Osteocyte (in vitro differentiated cells): Measurements from ENCODE around the gene CYP4F8. TPM values are rescaled to one million over a fixed set of nuclear protein-coding genes. Genes with fewer than 3 reads are reported as not detected.

ENCODE experiments used
- DNase-seq: peaks from one replicate; pipeline ENCODE4 v3.0.0; 2021; ENCODE audit warnings: mixed read lengths; ENCODE audit not compliant: unreplicated experiment; ENCODE audit errors: extremely low spot score
- H3K27ac Mint-ChIP-seq: one replicate; pipeline ENCODE4 v1.8.0; 2021; ENCODE audit warnings: mild to moderate bottlenecking, mixed read lengths; ENCODE audit not compliant: unreplicated experiment
- H3K27me3 Mint-ChIP-seq: one replicate; pipeline ENCODE4 v1.8.0; 2021; ENCODE audit warnings: mixed read lengths; ENCODE audit not compliant: unreplicated experiment
- H3K36me3 Mint-ChIP-seq: one replicate; pipeline ENCODE4 v1.8.0; 2021; ENCODE audit warnings: mixed read lengths; ENCODE audit not compliant: unreplicated experiment
- H3K4me1 Mint-ChIP-seq: one replicate; pipeline ENCODE4 v1.8.0; 2021; ENCODE audit warnings: mixed read lengths; ENCODE audit not compliant: unreplicated experiment
- H3K4me3 Mint-ChIP-seq: one replicate; pipeline ENCODE4 v1.8.0; 2021; ENCODE audit warnings: mild to moderate bottlenecking, moderate library complexity, mixed read lengths; ENCODE audit not compliant: unreplicated experiment
- H3K9me3 Mint-ChIP-seq: one replicate; pipeline ENCODE4 v1.8.0; 2021; ENCODE audit warnings: mixed read lengths; ENCODE audit not compliant: unreplicated experiment
- CTCF ChIP-seq: fragments of 200-600 bp; sonication (generic); IDR thresholded peaks from 2 replicates; pipeline ENCODE4 v1.5.0; 2021; ENCODE audit warnings: antibody characterized with exemption, mild to moderate bottlenecking, moderate library complexity
- total RNA-seq: library from RNA; stranded (reverse); gene quantifications from 2 replicates; pipeline ENCODE4 v1.2.1, GENCODE V29; 2021

Gene CYP4F8
- total RNA-seq, 1 donor from 2014 or later = not detected

- no peak for TF ChIP-seq CTCF
- H3K27ac Mint-ChIP-seq = no peak overlapping the region
- no peaks in the 10 kb centered on the region for H3K9me3 Mint-ChIP-seq
- H3K4me3 Mint-ChIP-seq = no peak overlapping the region
- no peaks in the 10 kb centered on the region for H3K4me1 Mint-ChIP-seq
- DNase-seq = peak; percentile 84
- H3K27me3 Mint-ChIP-seq = peaks cover 8% of the 10 kb centered on the region
- no peaks in the 10 kb centered on the region for H3K36me3 Mint-ChIP-seq
Measured at GRCh38 chr19:15583346-15583745, 31.7 kb upstream of the CYP4F8 start.

GRCh38 chr19:15584095-15584494 lies 30.9 kb upstream of the CYP4F8 start:
- H3K4me1 Mint-ChIP-seq = no peaks in the 10 kb centered on the region
- H3K36me3 Mint-ChIP-seq = no peaks in the 10 kb centered on the region
- no peak for TF ChIP-seq CTCF
- DNase-seq = peak; percentile 59
- no peak overlapping the region for H3K4me3 Mint-ChIP-seq
- peaks cover 8% of the 10 kb centered on the region for H3K27me3 Mint-ChIP-seq
- H3K27ac Mint-ChIP-seq = no peak overlapping the region
- H3K9me3 Mint-ChIP-seq = no peaks in the 10 kb centered on the region

GRCh38 chr19:15584541-15585115 lies 30.4 kb upstream of the CYP4F8 start:
- no peaks in the 10 kb centered on the region for H3K36me3 Mint-ChIP-seq
- no peaks in the 10 kb centered on the region for H3K4me1 Mint-ChIP-seq
- H3K9me3 Mint-ChIP-seq = no peaks in the 10 kb centered on the region
- peak; percentile 78 for TF ChIP-seq CTCF
- DNase-seq = peak; percentile 91
- H3K4me3 Mint-ChIP-seq = no peak overlapping the region
- peaks cover 8% of the 10 kb centered on the region for H3K27me3 Mint-ChIP-seq
- H3K27ac Mint-ChIP-seq = no peak overlapping the region

GRCh38 chr19:15587663-15588062 lies 27.4 kb upstream of the CYP4F8 start:
- no peak for TF ChIP-seq CTCF
- H3K4me1 Mint-ChIP-seq = no peaks in the 10 kb centered on the region
- H3K27ac Mint-ChIP-seq = no peak overlapping the region
- H3K4me3 Mint-ChIP-seq = no peak overlapping the region
- H3K9me3 Mint-ChIP-seq = no peaks in the 10 kb centered on the region
- peak; percentile 51 for DNase-seq
- peaks cover 2% of the 10 kb centered on the region for H3K27me3 Mint-ChIP-seq
- H3K36me3 Mint-ChIP-seq = no peaks in the 10 kb centered on the region

GRCh38 chr19:15588265-15588664 lies 26.8 kb upstream of the CYP4F8 start:
- Mint-ChIP-seq H3K27ac (no peak overlapping the region), H3K9me3 (peaks cover 6% of the 10 kb centered on the region), H3K4me3 (no peak overlapping the region), H3K36me3 (no peaks in the 10 kb centered on the region), H3K27me3 (peaks cover 2% of the 10 kb centered on the region), H3K4me1 (no peaks in the 10 kb centered on the region)
- TF ChIP-seq CTCF = no peak
- DNase-seq = peak; percentile 56
